GM23338 (cell line): ENCODE results near the gene SERTAD3.

Source experiments
- CTCF ChIP-seq, 2 experiments: fragments of 200-600 bp in 1 of 2; sonication (generic) in 1 of 2; conservative IDR thresholded peaks; 2 replicates each; pipeline versions ENCODE4 v1.5.1 to v1.6.1; 2016 to 2017; ENCODE audit warnings: antibody characterized with exemption in 2 of 2, low read depth in 2 of 2, mild to moderate bottlenecking in 2 of 2, moderate library complexity in 1 of 2
- EZH2 ChIP-seq: fragments of 200-600 bp; sonication (generic); IDR thresholded peaks from one replicate; pipeline ENCODE4 v1.8.0; 2017; ENCODE audit warnings: antibody characterized with exemption, mild to moderate bottlenecking, low read depth; ENCODE audit not compliant: unreplicated experiment
- ZNF114 ChIP-seq: fragments of 250-450 bp; sonication (Bioruptor Pico); IDR thresholded peaks from 2 replicates; pipeline ENCODE4 v1.5.0; 2020; ENCODE audit warnings: mild to moderate bottlenecking, moderate library complexity

GRCh38 chr19:40395956-40396355 lies 48.2 kb downstream of the SERTAD3 start:
- TF ChIP-seq CTCF (conservative IDR thresholded peaks at IDR 0.05; ENCODE audit: low read depth in 2 of 2): no peak
- no peak for TF ChIP-seq ZNF114 (CRISPR knock-in tag)
- no peak for TF ChIP-seq EZH2
